GM13976 (cell line): ENCODE results near the gene SPINK9.
A peak's percentile ranks its signal among the peaks of the same experiment; 100 is the strongest.

ENCODE experiments used
- DNase-seq: peaks from one replicate; pipeline ENCODE4 v3.0.0; 2012; ENCODE audit warnings: low spot score
- CTCF ChIP-seq: IDR thresholded peaks from 2 replicates; pipeline ENCODE4 v1.5.1; 2012; ENCODE audit warnings: borderline replicate concordance, mild to moderate bottlenecking; ENCODE audit not compliant: insufficient read depth; ENCODE audit errors: extremely low read depth, missing control alignments, control extremely low read depth
- in situ Hi-C: fragments of 300-500 bp; cut with MboI; formaldehyde crosslinking; loops from one replicate; pipeline ENCODE4 v1.12.0; 2022; ENCODE audit warnings: low sequenced_read_pairs, mixed read lengths, inconsistent platforms; ENCODE audit not compliant: unreplicated experiment

Gene SPINK9

GRCh38 chr5:148378670-148379069 lies 43.3 kb downstream of the SPINK9 start:
- in situ Hi-C loops: no loop called here
- no peak for TF ChIP-seq CTCF
- no peak for DNase-seq

- TF ChIP-seq CTCF: no peak
- no peak for DNase-seq
- in situ Hi-C loops: no loop called here
Measured at GRCh38 chr5:148379340-148379739, 44.0 kb downstream of the SPINK9 start.

GRCh38 chr5:148381906-148382305 lies 46.5 kb downstream of the SPINK9 start:
- in situ Hi-C loops: no loop called here
- TF ChIP-seq CTCF: no peak
- no peak for DNase-seq

- no peak for TF ChIP-seq CTCF
- in situ Hi-C loops: no loop called here
- no peak for DNase-seq
Measured at GRCh38 chr5:148382961-148383360, 47.6 kb downstream of the SPINK9 start.

GRCh38 chr5:148383564-148384379 lies 48.4 kb downstream of the SPINK9 start, which contains the start of gene FBXO38:
Gene FBXO38, plus strand, starts transcription at chr5:148383958. Its CDS starts 10,819 bp downstream, at chr5:148394777.
- in situ Hi-C loops: no loop called here
- TF ChIP-seq CTCF: no peak
- DNase-seq: peak; percentile 92

- DNase-seq: no peak
- in situ Hi-C loops: no loop called here
- TF ChIP-seq CTCF: no peak
Measured at GRCh38 chr5:148384380-148384737, 49.0 kb downstream of the SPINK9 start.
